SU-DHL-6 (cell line): ENCODE data around the gene HCAR2.

ENCODE experiments used
- CTCF ChIP-seq: fragments of 200-600 bp; sonication (generic); IDR thresholded peaks from one replicate; pipeline ENCODE4 v1.5.1; 2017; ENCODE audit warnings: antibody characterized with exemption, mild to moderate bottlenecking, low read length, moderate library complexity; ENCODE audit not compliant: insufficient read depth, poor library complexity, severe bottlenecking
- EZH2phosphoT487 ChIP-seq: fragments of 200-600 bp; sonication (generic), shearing (Covaris generic); conservative IDR thresholded peaks from 2 replicates; pipeline ENCODE4 v1.6.1; 2018; ENCODE audit warnings: mild to moderate bottlenecking, antibody characterized with exemption, low read length, moderate library complexity, mixed read lengths

GRCh38 chr12:122726080-122726558 lies 23.0 kb upstream of the HCAR2 start:
- TF ChIP-seq CTCF (no peak), EZH2phosphoT487 (no peak)
